ENCODE results near the gene PARVG.

- TF ChIP-seq, protein P1, sequence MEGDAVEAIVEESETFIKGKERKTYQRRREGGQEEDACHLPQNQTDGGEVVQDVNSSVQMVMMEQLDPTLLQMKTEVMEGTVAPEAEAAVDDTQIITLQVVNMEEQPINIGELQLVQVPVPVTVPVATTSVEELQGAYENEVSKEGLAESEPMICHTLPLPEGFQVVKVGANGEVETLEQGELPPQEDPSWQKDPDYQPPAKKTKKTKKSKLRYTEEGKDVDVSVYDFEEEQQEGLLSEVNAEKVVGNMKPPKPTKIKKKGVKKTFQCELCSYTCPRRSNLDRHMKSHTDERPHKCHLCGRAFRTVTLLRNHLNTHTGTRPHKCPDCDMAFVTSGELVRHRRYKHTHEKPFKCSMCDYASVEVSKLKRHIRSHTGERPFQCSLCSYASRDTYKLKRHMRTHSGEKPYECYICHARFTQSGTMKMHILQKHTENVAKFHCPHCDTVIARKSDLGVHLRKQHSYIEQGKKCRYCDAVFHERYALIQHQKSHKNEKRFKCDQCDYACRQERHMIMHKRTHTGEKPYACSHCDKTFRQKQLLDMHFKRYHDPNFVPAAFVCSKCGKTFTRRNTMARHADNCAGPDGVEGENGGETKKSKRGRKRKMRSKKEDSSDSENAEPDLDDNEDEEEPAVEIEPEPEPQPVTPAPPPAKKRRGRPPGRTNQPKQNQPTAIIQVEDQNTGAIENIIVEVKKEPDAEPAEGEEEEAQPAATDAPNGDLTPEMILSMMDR (IDR thresholded peaks at IDR 0.05; ENCODE audit: borderline replicate concordance, extremely low read depth, low read length, poor library complexity, severe bottlenecking): no peak
- TF ChIP-seq EZH2 (IDR thresholded peaks at IDR 0.05; ENCODE audit: borderline replicate concordance, low read depth, low read length, severe bottlenecking): no peak
Measured at GRCh38 chr22:44155115-44155514, 25.6 kb upstream of the PARVG start.

Measured in DND-41 (cell line).